Measurements from ENCODE around the gene CLDN6. TPM values are rescaled to one million over a fixed set of nuclear protein-coding genes. Genes with fewer than 3 reads are reported as not detected.

Gene CLDN6
- total RNA-seq, 1 experiment from 2014 or later: 743 TPM

DNA sequence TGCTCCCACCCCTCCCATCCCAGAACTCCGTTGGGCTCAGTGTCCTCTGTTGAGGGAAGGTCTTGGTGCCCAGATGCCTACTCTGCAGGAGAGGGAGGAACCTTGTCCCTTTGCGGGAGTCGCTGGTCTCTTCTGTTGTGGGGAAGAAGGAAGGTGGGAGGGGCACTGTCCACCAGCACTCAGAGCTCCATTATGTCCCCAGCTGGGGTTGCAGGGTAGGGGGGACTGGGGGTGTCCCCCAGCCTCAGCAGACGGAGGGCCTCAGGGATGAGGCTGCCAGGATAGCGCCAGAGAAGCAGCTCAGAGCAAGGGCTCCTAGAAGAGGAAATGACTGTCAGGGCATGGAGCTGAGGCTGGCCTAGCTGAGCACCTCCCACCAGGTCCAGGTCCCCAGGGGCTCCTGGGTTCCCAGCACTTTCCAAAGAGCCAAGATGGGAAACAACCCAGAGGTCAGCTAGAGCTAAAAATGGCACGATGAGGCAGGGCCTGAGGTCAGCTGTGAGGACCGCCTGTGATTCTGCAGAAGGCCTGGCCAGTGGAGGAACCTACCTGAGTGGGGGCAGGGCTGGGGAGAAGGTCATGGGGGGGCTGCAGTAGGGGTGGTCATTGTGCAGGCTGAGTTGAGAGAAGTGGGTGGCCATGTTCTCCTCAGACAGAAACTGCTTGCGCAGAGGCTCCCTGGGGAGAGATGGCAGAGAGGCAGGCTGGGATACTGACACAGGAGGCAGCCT, 4.9 kb upstream of the CLDN6 start:
- no peak for DNase-seq
- no peaks in the 10 kb centered on the region; a peak in 2 of 5 replicates for H3K9me3 Mint-ChIP-seq
- Histone ChIP-seq H3K79me1 (ENCODE audit: insufficient read depth, low read depth, low read length, poor library complexity, severe bottlenecking) (no peaks in the 10 kb centered on the region), H3K9ac (ENCODE audit: extremely low read depth, insufficient read length, low read length) (peak overlapping the region; percentile 21), H4K5ac (ENCODE audit: insufficient read length, low read depth, low read length) (no peak overlapping the region), H2AK5ac (ENCODE audit: insufficient read length, low read length) (no peak overlapping the region), H3T11ph (ENCODE audit: low read length) (no peak overlapping the region), H3K9me3 (ENCODE audit: control insufficient read depth, low read depth, low read length) (no peaks in the 10 kb centered on the region), H3K23me2 (ENCODE audit: insufficient read length, low read depth, low read length, poor library complexity, severe bottlenecking) (peaks cover 26% of the 10 kb centered on the region), H3K79me2 (ENCODE audit: insufficient read depth, low read length) (no peaks in the 10 kb centered on the region; the same call in 1 of the 2 replicates), H3K18ac (ENCODE audit: insufficient read length, low read depth, low read length) (peak overlapping the region; percentile 27), H2BK20ac (ENCODE audit: low read depth, low read length, poor library complexity, severe bottlenecking) (no peak overlapping the region), H4K91ac (ENCODE audit: insufficient read length, low read depth, low read length) (no peak overlapping the region), H3K4me2 (ENCODE audit: insufficient read depth, insufficient read length, low read length) (peak overlapping the region; percentile 51), H4K8ac (replicated peaks; ENCODE audit: insufficient read length, low read depth, low read length) (no peak overlapping the region), H2BK5ac (ENCODE audit: insufficient read length, low read length) (peak overlapping the region; percentile 43), H3K14ac (ENCODE audit: insufficient read depth, low read length) (no peak overlapping the region; the same call in 1 of the 2 replicates), H3K56ac (ENCODE audit: insufficient read length, low read depth, low read length) (no peak overlapping the region), H3K23ac (ENCODE audit: insufficient read length, low read depth, low read length) (no peak overlapping the region), H3K27me3 (ENCODE audit: insufficient read depth, low read length) (no peaks in the 10 kb centered on the region), H4K20me1 (ENCODE audit: control insufficient read depth, insufficient read depth, insufficient read length) (no peaks in the 10 kb centered on the region), H3K4ac (ENCODE audit: low read depth, low read length) (no peak overlapping the region), H2BK120ac (ENCODE audit: low read depth, low read length, poor library complexity, severe bottlenecking) (no peak overlapping the region), H2BK12ac (ENCODE audit: insufficient read length, low read depth, low read length) (peak overlapping the region; percentile 48), H3K4me1 (ENCODE audit: insufficient read depth, low read length) (peaks cover 2% of the 10 kb centered on the region; the same call in 1 of the 2 replicates), H2BK15ac (ENCODE audit: low read depth, low read length) (no peak overlapping the region), H3K27ac (ENCODE audit: insufficient read length, low read depth, low read length) (peak overlapping the region; percentile 66), H2AFZ (ENCODE audit: low read length) (no peak overlapping the region)
- TF ChIP-seq, protein P1, sequence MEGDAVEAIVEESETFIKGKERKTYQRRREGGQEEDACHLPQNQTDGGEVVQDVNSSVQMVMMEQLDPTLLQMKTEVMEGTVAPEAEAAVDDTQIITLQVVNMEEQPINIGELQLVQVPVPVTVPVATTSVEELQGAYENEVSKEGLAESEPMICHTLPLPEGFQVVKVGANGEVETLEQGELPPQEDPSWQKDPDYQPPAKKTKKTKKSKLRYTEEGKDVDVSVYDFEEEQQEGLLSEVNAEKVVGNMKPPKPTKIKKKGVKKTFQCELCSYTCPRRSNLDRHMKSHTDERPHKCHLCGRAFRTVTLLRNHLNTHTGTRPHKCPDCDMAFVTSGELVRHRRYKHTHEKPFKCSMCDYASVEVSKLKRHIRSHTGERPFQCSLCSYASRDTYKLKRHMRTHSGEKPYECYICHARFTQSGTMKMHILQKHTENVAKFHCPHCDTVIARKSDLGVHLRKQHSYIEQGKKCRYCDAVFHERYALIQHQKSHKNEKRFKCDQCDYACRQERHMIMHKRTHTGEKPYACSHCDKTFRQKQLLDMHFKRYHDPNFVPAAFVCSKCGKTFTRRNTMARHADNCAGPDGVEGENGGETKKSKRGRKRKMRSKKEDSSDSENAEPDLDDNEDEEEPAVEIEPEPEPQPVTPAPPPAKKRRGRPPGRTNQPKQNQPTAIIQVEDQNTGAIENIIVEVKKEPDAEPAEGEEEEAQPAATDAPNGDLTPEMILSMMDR (conservative IDR thresholded peaks at IDR 0.05): no peak
- peak overlapping the region; percentile 98 to 100 (median 99) for H3K27ac Mint-ChIP-seq
- H3K27me3 Mint-ChIP-seq (ENCODE audit: low read depth): peaks cover 9% of the 10 kb centered on the region
- peak overlapping the region; percentile 93 to 96 for H3K4me3 Mint-ChIP-seq
- peaks cover 15 to 42% (median 32%) of the 10 kb centered on the region in 3 experiments for H3K36me3 Mint-ChIP-seq (ENCODE audit: insufficient read depth in 1 of 3, low read depth in 3 of 3)
- WGBS (ENCODE audit: extremely low coverage, insufficient read length, low lambda C conversion rate): no CpG with 5 or more reads among the region's 8 CpGs
- H3K4me1 Mint-ChIP-seq: peaks cover 24 to 52% of the 10 kb centered on the region in 2 experiments

Measured in H9 (cell line).